KG1 (cell line): Measurements from ENCODE around the gene PPARG.

Source experiments
- DNase-seq: peaks from one replicate; lab custom pipeline; 2025; lab: John Stamatoyannopoulos, UW

Gene PPARG

GRCh38 chr3:12483872-12484197, 195.0 kb downstream of the PPARG start:
- no peak for DNase-seq
